AG20443 (cell line): ENCODE results near the gene INTU.
"Not testable (repeated sequence)": the region's sequence is repeated elsewhere in the genome, so short reads cannot be mapped to it uniquely, and the experiment has no call there.

Experiments
- DNase-seq: peaks from one replicate; pipeline ENCODE4 v3.0.0; 2012; ENCODE audit warnings: low spot score, mixed read lengths

INTU gene

DNA sequence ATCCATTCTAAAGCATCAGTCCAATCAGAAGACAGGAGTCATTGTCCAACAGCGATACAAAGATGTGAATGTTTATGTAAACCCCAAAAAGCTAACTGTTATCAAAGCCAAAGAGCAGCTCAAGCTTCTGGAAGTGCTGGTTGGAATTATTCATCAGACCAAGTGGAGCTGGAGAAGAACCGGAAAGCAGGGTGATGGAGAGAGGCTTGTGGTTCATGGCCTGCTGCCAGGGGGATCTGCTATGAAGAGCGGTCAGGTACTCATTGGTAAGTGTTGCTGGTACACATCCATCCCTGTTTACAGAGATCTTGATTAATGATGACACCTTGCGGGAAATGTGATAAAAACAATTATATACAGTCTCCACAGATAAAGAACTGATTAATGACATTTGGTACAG is 11.0 kb downstream of the INTU start:
- no peak for DNase-seq

DNA sequence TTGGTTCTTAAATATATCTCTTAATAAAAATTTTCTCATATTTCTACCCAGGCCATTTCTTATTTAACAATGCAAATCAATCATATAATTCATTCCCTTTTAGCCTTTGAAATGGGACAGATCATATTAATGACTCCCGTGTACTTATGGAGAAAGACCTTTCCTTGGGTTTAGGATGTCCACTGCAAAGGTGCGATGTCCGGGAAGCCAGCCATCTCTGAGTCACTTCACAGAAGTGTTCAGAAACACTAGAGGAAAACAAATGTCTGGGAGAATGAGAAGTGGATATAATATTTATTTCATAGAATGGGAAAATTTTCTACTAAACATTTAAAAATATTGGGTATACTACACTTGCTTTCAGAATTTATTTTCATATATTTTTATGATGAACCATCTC is 15.3 kb downstream of the INTU start:
- no peak for DNase-seq

DNA sequence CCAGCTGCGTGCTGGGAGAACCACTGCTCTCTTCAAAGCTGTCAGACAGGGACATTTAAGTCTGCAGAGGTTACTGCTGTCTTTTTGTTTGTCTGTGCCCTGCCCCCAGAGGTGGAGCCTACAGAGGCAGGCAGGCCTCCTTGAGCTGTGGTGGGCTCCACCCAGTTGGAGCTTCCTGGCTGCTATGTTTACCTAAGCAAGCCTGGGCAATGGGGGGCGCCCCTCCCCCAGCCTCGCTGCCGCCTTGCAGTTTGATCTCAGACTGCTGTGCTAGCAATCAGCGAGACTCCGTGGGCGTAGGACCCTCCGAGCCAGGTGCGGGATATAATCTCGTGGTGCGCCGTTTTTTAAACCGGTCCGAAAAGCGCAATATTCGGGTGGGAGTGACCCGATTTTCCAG is 22.8 kb downstream of the INTU start:
- not testable (repeated sequence) for DNase-seq

DNA sequence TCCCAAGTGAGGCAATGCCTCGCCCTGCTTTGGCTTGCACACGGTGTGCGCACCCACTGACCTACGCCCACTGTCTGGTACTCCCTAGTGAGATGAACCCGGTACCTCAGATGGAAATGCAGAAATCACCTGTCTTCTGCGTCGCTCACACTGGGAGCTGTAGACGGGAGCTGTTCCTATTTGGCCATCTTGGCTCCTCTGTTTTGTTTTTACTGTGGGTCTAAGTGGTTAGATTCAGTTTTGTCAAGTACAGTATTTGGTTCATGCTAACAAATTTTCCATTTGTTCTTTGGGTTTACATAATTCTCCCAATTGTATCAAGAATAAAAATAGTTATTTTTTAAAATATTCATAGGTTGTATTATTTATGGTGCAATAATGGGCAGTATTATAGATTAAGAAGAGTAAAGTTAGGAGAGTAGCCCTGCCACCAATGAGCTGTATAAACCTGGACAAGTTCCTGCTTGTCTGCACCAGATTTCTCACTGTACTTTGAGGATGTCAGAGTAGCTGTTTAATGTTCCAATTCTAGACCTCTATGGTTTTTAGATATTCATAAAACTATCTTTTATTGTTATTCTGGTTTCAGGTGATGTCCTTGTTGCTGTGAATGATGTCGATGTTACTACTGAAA is 23.4 kb downstream of the INTU start:
- no peak for DNase-seq

DNA sequence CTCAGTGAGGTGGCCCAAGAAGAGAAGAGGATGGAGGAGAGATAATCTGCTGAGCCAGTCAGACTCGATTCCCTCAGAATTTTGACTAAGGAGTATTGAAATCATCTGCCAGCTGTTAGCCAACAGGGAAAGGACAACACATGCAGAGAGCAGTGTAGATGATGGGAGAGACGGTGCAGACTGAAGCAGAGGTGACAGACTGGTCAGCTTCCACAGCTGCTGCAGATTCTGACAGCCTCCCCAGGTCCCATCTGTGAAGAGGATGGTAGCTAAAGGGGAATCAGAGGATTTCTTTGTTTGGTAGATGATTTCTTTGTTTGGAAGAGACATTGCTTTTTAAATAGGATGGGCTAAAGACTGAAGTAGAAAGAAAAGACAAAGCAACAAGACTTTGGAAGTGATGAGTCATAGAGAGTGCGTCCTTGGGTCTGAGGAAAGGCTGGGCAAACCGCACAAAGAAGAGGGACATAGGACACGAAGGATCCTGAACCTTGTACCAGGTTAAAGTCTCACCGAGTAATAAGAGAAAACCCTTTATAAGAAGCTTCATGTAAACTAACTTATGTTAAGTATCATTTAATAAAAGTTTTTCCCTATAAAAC is 27.6 kb downstream of the INTU start:
- DNase-seq = no peak

DNA sequence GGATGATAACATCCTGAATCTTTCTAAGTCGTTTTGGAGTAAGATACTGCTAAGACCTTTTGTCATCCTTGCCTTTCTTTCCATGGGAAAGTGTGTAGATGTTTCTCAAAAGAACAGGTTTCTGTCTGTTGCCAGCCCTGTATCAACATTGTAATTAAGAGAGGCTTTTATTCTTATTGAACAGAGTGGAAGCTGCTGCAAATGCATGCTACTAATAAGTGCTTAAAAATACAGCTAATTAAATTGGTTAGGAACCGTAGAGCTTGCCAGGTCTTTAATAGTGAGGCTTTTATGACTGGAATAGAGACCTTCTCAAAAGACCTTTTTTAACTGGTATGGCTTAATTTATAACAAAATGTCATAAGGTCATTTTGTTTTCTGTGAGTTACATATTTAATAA is 34.4 kb downstream of the INTU start:
- DNase-seq = no peak

DNA sequence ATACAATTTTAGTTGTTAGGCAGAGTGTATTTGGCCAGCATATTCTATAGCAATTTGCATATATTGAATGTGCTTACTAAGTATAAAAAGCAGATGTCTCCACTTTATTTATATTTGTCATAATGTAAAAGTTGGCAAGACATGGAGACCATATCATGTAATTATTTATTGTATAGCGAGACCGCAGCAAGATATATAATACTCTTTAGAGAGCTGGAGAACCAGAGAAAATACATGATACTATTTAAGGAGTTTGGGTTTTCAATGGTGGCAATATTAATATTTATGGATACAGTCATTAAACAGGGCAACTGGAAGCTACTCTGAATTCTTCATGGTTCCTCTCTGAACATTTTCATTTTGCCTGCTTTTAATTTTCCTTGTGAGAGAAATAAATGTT is 35.0 kb downstream of the INTU start:
- DNase-seq = no peak

DNA sequence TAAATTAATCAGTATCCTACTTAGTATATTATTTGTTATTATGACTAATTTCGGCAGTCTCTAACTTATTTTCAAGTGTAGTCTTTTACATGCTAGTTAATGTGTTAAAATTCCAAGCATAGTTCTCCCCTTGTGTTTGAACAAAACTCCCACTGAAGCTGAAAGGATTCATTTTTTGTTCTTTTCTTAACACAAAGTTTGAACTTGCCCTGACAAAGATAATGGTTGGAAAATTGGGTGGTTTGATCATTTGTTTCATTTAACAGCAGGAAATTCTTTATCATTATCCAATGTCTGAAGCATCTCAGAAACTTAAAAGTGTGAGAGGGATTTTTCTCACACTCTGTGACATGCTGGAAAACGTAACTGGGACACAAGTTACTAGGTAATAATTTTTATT is 36.0 kb downstream of the INTU start:
- no peak for DNase-seq

DNA sequence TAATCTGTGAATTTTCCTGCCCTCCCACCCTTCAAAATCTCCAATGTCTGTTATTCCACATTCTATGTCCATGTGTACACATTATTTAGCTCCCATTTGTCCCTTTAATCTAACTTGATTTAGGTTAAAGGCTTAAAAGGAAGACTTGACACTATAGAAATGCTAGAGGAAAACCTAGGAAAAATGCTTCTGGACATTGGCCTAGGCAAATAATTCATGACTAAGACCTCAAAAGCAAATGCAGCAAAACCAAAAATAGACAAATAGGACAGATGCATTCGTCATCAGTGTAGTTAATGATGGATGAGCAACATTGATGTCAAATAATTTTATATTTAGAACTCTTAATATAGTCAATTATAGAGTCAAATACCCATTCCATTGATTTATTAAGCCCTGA is 36.9 kb downstream of the INTU start:
- DNase-seq = no peak

DNA sequence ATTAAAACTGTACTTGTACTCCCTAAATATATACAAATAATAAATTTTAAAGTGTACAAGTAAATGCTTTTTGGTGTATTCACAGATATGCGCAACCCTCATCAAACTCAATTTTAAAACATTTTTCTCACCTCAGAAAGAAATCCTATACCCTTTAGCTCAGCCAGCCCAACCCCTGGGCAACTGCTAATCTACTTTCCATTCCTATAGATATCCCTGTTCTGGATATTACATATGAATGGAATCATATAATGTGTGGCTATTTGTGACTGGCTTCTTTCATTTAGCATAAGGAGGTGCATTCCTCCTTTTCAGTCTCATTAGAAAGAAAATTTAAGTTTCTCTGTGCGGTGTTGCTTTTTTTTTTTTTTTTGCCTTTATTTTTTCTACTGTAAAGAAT is 39.4 kb downstream of the INTU start:
- DNase-seq = no peak

DNA sequence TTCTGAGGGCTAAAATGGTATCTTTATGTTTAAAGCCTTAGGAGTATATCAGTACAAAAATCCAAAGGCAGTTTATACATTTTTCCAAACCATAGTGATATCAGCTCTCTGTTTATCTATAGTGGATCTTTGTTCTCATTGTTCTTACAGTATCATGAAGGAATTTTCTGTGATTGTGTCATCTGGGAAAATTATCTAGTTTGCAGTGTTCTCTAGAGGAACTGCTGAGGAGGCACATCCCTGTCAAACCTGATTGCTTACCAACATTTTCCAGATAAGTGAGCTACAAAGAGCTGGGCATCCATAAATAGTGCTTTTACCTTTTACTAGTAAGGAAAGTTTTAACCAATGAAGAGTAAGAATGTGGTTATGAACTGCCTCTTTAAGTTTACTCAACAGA is 52.5 kb downstream of the INTU start:
- no peak for DNase-seq

DNA sequence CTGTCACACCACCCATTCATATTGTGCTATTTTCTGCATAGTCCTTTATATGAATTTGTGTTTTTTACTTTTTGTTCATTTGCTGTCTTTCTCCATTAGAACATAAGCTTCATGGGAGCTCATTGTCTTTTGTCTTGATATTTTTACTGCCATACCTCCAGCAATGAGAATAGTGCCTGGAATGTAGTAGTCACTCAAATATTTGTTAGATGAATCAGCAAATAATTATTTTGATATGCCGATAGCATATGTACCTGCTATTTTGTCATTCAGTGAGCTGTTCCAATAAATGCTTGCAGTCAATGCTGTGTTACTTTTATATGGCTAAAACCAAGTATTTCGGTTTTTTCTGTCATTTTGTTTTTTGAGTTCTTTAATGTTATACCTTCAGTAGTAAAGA is 53.9 kb downstream of the INTU start:
- no peak for DNase-seq

DNA sequence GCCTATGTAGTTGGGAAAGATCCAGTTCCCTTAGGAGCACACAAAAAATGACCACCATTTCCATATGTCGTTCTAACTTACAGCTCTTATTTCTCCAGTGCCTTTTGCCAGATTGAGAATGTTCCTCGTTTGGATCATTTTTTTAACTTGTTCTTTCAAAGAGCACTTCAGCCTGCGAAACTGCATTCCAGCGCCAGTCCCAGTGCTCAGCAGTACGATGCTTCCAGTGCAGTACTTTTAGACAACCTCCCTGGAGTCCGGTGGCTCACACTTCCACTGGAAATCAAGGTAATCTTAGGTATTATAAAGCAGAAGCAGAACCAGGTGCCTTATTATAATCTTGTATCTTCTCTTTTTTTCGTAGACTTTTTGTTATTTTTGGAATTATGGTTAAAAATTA is 54.8 kb downstream of the INTU start:
- DNase-seq = no peak

DNA sequence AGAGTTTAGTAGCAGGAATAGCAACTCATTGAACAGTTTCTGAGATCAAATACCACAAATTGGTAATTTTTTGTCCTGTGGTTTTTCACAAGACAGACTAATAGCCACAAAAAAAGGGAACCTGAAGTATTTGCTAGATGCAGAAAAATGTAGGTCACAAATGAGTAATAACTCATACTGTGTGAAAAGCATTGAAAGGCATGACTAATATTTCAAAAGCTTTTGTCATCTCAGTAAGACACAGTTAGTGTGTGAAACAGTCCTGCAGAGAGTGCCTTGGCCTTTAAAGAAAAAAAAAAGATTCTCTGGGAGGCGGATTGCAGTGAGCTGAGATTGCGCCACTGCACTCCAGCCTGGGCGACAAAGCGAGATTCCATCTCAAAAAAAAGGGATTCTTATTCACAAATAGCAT is 66.0 kb downstream of the INTU start:
- peak; percentile 53 for DNase-seq

DNA sequence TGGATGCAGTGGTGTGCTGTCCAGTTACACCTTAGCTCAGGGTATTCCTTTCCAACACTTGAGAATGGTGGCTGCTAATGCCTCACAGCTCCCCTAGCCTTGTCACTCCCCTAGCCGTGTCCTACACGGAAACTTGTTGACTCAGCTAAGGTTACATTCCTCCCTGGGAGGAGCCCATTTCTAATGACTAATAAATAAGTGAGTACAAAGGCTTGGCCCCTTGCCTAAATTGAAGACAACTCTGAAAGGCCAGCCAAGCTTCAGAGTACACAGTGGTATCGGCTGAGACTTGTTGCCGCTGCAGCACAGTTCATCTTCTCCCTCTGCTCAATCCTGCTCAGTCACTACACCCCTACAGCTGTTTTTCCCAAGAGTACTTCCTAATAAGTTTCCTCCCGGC is 76.2 kb downstream of the INTU start:
- peak; percentile 37 for DNase-seq

DNA sequence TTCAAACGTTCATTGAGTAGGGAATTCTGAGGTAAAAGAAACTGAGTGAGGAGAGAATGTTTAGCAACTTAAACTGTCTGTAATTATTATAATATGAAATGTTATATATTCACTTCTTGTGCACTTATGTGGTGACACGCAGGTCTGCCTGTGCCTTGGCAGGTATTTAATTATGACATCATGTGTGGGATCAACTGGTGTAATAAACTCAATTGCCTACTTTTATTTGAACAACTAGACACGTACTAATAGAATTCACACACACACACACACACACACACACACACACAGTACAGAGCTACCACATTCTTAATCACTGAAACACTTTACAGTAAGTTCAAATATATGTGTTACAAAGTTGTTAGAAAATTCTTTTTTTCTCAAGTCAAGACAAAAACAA is 76.7 kb downstream of the INTU start:
- DNase-seq = no peak

DNA sequence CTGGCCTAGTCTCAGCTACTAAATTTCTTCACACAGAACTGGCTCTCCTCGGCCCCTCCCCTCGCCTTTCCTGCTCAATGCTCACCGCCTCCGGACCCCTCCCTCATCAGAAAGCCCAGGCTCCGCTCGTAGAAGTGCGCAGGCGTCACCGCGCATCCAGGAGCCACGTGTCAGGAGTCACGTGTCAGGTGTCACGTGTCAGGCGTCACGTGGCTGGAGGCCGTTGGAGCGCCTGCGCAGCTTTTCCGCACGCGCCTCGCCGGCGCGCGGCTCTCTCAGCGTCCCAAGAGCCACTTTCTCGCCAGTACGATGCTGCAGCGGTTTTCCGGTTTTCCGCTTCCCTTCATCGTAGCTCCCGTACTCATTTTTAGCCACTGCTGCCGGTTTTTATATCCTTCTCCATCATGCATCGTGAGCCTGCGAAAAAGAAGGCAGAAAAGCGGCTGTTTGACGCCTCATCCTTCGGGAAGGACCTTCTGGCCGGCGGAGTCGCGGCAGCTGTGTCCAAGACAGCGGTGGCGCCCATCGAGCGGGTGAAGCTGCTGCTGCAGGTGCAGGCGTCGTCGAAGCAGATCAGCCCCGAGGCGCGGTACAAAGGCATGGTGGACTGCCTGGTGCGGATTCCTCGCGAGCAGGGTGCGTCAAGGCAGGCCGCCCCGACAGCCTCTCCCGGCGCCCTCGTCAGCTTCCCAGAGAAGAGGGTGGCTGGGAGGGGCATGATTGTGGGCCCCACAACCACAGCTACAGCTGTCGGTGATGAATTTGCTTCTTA is 97.6 kb downstream of the INTU start, which contains the start of gene SLC25A31:
Gene SLC25A31, plus strand, starts transcription at position 259 of the 772 bp plus-strand sequence. Its CDS starts 146 bp downstream, at position 405.
- no peak for DNase-seq

DNA sequence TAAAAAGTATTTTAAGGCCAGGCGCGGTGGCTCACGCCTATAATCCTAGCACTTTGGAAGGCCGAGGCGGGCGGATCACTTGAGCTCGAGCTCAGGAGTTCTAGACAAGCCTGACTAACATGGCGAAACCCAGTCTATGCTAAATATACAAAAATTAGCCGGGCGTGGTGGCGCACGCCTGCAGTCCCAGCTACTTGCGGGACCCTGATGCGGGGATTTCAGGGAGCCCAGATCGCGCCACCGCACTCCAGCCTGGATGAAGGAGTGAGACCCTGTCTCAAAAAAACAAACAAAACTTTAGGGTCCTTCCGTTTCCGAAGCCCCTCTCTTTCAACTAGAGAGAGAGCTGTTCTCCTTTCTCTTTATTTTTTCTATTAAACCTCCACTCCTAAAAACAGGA is 98.6 kb downstream of the INTU start:
- no peak for DNase-seq

DNA sequence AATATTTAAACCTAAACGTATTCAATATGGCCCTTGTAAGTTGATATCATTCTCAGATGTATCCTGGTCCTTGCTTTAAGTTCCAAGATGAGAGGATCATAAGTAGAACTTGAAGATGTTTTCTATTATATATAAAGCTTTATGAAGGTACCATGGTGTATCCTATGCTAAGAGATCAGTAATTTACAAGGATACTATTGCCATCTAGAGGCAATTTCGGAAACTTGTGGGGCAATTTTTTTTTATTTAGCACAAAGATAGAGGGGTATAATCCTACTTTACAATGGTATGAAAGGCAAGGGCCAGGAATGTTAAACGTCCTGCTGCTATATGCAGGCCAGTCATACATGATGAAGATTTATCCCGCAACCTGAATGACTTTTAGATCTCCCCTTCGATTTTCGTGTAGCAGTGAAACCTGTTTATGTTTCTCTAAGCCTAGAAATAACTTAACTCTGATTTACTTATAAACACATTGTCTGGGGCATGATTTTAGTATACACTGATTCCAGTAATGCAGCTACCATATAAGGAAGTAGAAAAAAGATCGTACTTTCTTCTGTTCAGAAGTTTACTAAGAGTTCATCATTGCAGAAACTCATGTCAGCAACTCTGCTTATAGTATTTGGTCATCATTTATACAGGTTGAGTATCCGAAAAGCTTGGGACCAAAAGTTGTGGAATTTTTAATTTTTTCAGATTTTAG is 100.0 kb downstream of the INTU start:
- peak; percentile 45 for DNase-seq

DNA sequence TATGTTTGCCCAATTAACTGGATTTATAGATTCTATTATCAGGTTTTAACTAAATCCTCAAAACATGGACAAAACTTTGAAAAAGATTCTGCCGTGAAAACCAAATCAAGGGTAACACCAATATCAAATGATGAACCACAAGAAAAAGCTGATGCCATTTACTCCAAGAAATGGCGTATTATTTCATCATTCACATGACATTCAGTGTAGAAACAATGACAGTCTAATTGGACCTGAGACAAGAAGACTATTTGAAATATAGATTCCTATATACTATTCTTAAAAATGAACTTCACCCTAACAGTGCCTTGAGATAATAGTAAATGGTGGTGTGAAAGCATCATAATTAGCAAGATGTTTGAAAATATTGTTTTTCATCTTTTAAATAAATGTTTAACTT is 102.2 kb downstream of the INTU start:
- DNase-seq = no peak

DNA sequence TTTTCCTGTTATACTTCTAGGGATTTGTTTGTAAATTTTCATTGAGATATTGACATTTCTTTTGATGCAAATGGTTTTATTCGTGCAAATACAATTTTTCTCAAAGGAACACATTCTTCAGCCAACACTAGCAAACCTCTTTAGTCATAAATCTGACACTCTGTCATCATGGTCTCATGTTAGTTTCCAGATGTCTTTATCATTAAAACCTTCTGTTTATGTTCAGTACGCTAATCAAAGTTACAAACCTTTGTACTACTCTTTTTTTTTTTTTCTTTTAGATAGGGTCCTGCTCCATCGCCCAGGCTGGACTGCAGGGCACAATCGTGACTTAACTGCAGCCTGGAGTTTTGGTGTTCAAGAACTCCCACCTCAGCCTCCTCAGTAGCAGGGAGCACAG is 104.5 kb downstream of the INTU start:
- no peak for DNase-seq

DNA sequence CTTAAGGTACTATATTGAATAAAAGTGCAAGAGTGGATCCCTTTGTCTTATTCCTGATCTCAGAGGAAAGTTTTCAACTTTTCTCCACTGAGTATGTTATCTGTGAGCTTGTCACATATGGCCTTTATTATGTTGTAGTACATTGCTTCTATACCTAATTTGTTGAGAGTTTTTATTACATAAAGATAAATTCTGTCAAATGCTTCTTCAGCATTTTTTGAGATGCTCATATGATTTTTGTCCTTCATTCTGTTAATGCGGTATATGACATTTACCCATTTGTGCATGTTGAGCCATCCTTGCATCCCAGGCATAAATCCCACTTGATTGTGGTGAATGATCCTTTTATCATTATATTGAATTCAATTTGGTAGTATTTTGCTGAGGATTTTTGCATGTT is 108.5 kb downstream of the INTU start:
- DNase-seq = no peak

DNA sequence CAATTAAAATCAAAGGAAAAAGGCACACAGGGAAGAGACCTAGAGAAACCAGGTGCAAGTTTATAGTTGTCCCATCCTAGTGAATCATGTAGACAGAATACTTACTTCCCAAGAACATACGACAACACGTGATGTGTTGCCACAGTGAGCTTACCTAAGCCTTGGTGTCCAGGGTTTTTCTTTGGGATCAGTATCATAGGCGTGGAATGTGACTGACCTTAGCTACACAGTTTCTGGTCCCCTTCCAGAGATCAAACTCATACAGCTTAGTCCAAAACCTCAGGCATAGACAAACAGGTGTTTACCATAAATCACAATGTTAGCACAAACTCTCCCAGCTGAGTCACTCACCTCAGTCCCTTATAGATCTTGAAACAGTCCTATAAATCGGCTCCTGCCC is 115.1 kb downstream of the INTU start:
- no peak for DNase-seq
